HG03469 (cell line): ENCODE data around the gene CTNNBL1.
"Not testable (repeated sequence)": the region's sequence is repeated elsewhere in the genome, so short reads cannot be mapped to it uniquely, and the experiment has no call there.

Experiments
- ATAC-seq: cut with Tn5 transposase; IDR thresholded peaks from one replicate; pipeline ENCODE4 v1.9.1; 2021; ENCODE audit warnings: mild to moderate bottlenecking, moderate library complexity, moderate number of reproducible peaks; ENCODE audit not compliant: unreplicated experiment

The CTNNBL1 gene

DNA sequence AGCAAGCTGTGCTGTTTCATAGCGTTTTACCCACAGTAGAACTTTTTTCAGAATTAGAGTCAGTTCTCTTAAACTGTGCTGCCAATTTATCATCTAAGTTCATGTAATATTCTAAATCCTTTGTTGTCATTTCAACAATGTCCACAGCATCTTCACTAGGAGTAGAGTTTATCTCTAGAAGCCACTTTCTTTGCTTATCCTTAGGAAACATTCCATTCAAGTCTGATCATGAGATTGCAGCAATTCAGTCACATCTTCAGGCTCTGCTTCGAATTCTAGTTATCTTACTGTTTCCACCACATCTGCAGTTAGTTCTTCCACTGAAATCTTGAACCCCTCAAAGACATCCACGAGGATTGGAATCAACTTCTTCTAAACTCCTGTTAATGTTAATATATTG lies 12.5 kb downstream of the CTNNBL1 start:
- no peak for ATAC-seq

GRCh38 chr20:37711001-37711400 lies 17.2 kb downstream of the CTNNBL1 start:
- no peak for ATAC-seq

- no peak for ATAC-seq
Observed at GRCh38 chr20:37711994-37712964, 18.4 kb downstream of the CTNNBL1 start.

GRCh38 chr20:37713396-37713795 lies 19.6 kb downstream of the CTNNBL1 start:
- ATAC-seq, result no peak

DNA sequence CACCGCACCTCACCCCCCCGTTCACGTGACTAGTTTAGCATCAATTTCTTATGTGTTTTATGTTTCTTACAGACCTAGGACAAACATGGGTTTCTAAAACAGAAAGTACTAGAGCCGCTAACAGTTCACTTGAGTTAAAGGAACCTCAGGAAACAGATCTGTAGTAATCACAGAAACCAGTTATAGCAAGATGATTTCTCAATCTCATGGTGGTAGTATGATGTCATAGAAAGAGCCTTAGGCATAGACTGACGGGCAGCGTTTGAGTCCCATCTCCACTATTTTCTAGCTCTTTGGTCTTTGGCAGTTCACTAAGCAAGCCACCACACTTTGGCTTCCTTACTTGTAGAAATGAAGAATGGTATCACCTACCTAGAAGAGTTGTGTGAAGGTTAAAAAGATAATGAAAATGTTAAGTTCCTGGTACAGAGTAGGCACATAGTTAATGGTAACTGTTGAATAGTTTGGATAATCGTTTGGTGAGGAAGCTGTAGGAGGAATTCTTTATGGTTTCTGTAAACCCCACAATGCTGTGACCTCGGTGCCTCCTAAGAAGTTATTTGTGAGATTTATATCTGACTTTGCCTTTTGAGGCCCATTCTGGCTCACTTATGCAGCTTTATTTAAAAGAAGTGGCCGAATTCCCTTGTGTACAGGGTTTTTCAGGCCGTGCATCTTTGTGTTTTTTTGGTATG lies 21.3 kb downstream of the CTNNBL1 start:
- ATAC-seq, result no peak

GRCh38 chr20:37721751-37722150 lies 27.9 kb downstream of the CTNNBL1 start:
- no peak for ATAC-seq

DNA sequence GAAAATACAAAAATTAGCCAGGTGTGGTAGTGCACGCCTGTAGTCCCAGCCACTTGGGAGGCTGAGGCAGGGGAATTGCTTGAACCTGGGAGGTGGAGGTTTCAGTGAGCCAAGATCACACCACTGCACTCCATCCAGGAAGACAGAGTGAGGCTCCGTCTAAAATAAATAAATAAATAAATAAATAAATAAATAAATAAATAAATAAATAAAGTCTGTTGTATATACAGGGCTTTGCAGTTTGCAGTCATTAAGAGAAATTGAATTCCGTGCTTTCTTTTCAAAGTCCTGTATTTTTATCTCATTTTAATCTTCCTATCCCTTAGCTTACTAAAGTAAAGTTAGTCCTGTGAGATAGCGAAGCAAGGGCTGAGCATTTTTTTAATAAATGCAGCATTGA lies 28.5 kb downstream of the CTNNBL1 start:
- ATAC-seq, result not testable (repeated sequence)

- no peak for ATAC-seq
Observed at GRCh38 chr20:37723668-37724067, 29.8 kb downstream of the CTNNBL1 start.

DNA sequence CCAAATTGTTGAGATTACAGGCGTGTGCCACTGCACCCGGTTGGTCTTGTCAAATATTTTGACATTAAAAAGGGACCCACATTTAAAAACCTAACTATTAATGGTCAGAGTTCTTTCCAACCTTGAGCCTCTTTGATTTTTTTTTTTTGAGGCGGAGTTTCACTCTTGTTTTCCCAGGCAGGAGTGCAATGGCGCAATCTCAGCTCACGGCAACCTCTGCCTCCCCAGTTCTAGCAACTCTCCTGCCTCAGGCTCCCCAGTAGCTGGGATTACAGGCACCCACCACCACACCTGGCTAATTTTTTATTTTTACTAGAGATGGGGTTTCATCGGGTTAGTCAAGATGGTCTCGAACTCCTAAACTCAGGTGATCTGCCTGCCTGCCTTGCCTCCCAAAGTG lies 31.3 kb downstream of the CTNNBL1 start:
- ATAC-seq, result no peak

GRCh38 chr20:37725855-37726254 lies 32.0 kb downstream of the CTNNBL1 start:
- no peak for ATAC-seq

DNA sequence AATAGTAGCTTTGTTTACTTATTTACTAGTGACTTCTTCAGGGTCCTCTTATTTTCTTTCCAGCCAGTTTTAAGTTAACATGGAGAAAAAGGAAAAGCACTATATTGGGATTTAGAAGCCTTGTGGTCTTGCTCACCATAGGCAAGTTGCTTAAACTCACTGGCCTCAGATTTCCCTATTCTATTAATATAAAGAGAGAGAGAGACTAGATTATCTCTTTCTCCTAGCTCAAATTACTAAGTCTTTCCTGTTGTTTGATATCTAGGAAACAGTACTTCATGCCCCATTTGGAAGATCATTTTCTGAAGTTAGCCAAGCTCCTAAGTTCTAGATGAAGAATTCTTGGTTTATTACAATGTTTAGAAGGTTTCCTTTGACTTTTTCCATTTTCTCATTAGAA lies 32.5 kb downstream of the CTNNBL1 start:
- ATAC-seq, result no peak

GRCh38 chr20:37726971-37727956 lies 33.4 kb downstream of the CTNNBL1 start:
- ATAC-seq, result no peak

- ATAC-seq, result no peak
Observed at GRCh38 chr20:37727957-37728634, 34.3 kb downstream of the CTNNBL1 start.

DNA sequence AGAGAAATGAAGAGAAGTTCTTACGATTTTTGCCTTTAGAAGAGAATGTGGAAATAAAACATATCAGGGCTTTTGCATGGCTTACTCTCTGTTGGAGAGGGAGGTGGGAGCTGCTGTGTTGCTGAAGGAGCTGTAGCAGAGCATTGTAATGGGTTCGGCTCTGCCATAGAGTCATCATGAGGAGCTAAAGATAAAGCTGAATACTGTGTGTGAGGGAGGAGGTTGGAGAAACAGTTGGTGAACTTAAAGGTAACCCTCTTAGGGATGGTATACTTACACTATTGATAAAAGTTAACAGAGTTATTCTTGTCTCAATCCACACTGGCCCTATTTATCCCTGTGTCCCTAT lies 34.8 kb downstream of the CTNNBL1 start:
- ATAC-seq, result no peak

GRCh38 chr20:37729452-37729851 lies 35.6 kb downstream of the CTNNBL1 start:
- no peak for ATAC-seq

DNA sequence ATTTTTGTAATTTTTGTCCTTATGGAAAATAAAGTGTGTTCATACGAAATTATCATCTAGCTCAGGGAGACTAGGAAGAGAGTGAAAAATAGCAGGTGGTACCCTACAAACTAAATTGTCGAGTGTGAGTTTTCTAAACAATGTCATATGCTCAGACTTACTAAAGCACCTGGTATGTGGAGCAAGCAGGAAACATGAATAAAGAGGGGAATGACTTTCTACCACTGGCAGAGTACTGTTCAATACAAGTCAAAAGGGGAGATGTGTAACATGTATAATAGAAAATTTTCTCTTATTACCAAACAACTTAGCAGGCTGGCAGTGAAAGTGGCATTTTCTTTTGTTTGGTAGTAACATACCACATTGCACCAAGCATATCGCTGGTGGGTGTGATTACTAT lies 36.1 kb downstream of the CTNNBL1 start:
- ATAC-seq, result no peak

- no peak for ATAC-seq
Observed at GRCh38 chr20:37733416-37733815, 39.6 kb downstream of the CTNNBL1 start.

DNA sequence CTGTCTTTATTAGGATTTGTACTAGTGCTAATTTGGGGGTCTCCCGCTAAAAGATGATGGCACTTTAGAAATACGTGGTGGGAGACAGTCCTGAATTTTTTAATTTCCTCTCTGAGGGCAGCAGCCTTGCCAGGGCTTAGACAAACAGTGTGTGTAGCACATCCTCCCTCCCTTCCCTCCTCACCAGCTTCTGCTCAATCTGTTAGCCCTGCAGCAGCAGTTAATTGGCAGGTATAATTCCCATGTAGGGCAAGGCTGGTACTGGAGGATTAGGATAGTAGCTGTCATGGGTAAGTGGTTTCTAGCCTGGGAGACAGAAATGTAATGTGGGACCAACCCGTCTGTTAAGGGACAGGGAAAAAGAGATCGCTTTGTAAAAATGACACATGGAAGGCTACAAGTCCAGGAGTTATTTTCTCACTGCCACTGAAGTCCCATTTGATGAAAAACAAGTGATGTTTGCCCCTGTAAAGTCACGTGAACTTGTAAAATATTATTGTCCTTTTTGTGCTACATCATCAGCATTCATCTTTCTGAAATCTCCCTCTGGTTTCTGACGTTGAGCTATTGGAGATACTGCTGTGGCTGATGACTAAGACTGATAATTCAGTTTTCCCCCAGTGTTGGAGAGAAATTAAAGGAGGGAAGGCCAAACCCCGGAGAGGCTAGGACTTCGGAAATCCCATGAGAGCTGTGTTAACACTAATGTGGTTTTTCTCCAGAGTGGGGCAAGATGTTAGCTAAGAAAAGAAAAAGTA lies 40.6 kb downstream of the CTNNBL1 start:
- no peak for ATAC-seq

GRCh38 chr20:37735541-37735940 lies 41.7 kb downstream of the CTNNBL1 start:
- ATAC-seq, result no peak

GRCh38 chr20:37736132-37736531 lies 42.3 kb downstream of the CTNNBL1 start:
- ATAC-seq, result no peak
